Kidney (tissue), 22 donors: ENCODE measurements around the gene APLP2. TPM values are rescaled to one million over a fixed set of nuclear protein-coding genes. Genes with fewer than 3 reads are reported as not detected.
"Not testable (repeated sequence)": the region's sequence is repeated elsewhere in the genome, so short reads cannot be mapped to it uniquely, and the experiment has no call there.

ENCODE experiments used
- DNase-seq, 5 donors: peaks; one replicate each; pipeline ENCODE4 v3.0.0-alpha.2; 2013 to 2020
- FAIRE-seq: peaks from 2 replicates; lab custom pipeline; 2012; peaks lifted over from hg19 to GRCh38; lab: Jason Lieb, UNC
- H3K27ac ChIP-seq, 2 donors: one replicate each; pipeline ENCODE4 v1.7.0; 2013; ENCODE audit warnings: low read depth in 2 of 2, low read length in 2 of 2, inconsistent platforms in 1 of 2
- H3K27me3 ChIP-seq: one replicate; pipeline ENCODE4 v1.7.1; 2013; ENCODE audit warnings: low read length, inconsistent platforms; ENCODE audit not compliant: control insufficient read depth, insufficient read depth
- H3K36me3 ChIP-seq, 3 donors: one replicate each; pipeline versions ENCODE4 v1.7.0 to v1.7.1; 2013; ENCODE audit warnings: low read length in 3 of 3, control low read depth in 1 of 3, inconsistent platforms in 1 of 3; ENCODE audit not compliant: insufficient read depth in 3 of 3, control insufficient read depth in 2 of 3
- H3K4me1 ChIP-seq, 3 donors: one replicate each; pipeline versions ENCODE4 v1.7.0 to v1.7.1; 2013; ENCODE audit warnings: low read length in 3 of 3, inconsistent platforms in 1 of 3, low read depth in 1 of 3; ENCODE audit not compliant: control insufficient read depth in 2 of 3, insufficient read depth in 2 of 3
- H3K4me3 ChIP-seq, 3 donors: one replicate each; pipeline versions ENCODE4 v1.7.0 to v1.8.1; 2013; ENCODE audit warnings: low read length in 3 of 3, control low read depth in 1 of 3, inconsistent platforms in 1 of 3
- H3K9ac ChIP-seq, 3 donors: one replicate each; pipeline versions ENCODE4 v1.7.0 to v1.7.1; 2013; ENCODE audit warnings: low read length in 3 of 3, control low read depth in 1 of 3, inconsistent platforms in 1 of 3
- H3K9me3 ChIP-seq, 3 donors: one replicate each; pipeline versions ENCODE4 v1.7.0 to v1.7.1; 2013; ENCODE audit warnings: low read length in 3 of 3, control low read depth in 1 of 3, inconsistent platforms in 1 of 3; ENCODE audit not compliant: control insufficient read depth in 2 of 3, insufficient read depth in 1 of 3
- CTCF ChIP-seq: IDR thresholded peaks from 3 replicates; pipeline ENCODE4 v1.5.1; 2012; ENCODE audit warnings: mild to moderate bottlenecking, moderate library complexity, borderline replicate concordance; ENCODE audit not compliant: insufficient read depth; ENCODE audit errors: extremely low read depth
- intact Hi-C: fragments of 100-400 bp; cut with DNase I; formaldehyde crosslinking; loops from one replicate; pipeline ENCODE4 v1.11.1; 2022
- long read RNA-seq, 10 donors: library from polyadenylated mRNA in 1 of 10; unstranded in 1 of 10; transcript quantifications; one replicate each; pipeline ENCODE4 v2.0.0 and lab custom pipeline, GENCODE V29; 2021 to 2026
- polyA plus RNA-seq: library from polyadenylated mRNA; stranded (reverse); fragments of 350-450 nt; fragmentation: Illumina TruSeq; extraction: RNeasy Lipid Tissue Mini Kit (QIAGEN cat#74804); gene quantifications from one replicate; pipeline ENCODE4 v1.2.3, GENCODE V29; 2014; ENCODE audit warnings: low read depth, low replicate concordance; ENCODE audit not compliant: insufficient read depth
- total RNA-seq: library from RNA; stranded (reverse); fragmentation: NEBNext Ultra II Directional; extraction: Animal tissue kit (Norgen Biotek cat#: 25700); gene quantifications from one replicate; pipeline ENCODE4 v1.2.1, GENCODE V29; 2021
- donor health status: control.
- donor health status: control.
- donor health status: control.
- donor health status: control.
- donor health status: control.
- donor health status: DM: yes; HTN: yes; CAD: no.
- donor health status: Normal renal cell carcinoma (clear cell type).

The APLP2 gene
- total RNA-seq, result 502 TPM
- polyA plus RNA-seq, result 338 TPM
- long read RNA-seq, donor 1, partial matches to known transcripts, result 108 of 116 reads
- long read RNA-seq, donor 1, other reads (novel, unspliced or antisense), result 0 of 116 reads
- long read RNA-seq, donor 2, transcript APLP2-210 (16 exons, 2,530 nt), result major isoform, 14 of 139 reads
- long read RNA-seq, donor 2, transcript APLP2-203 (17 exons, 3,270 nt), result minor isoform, 7 of 139 reads
- long read RNA-seq, donor 2, transcript APLP2-215 (3 exons, 1,322 nt), result minor isoform, 7 of 139 reads
- long read RNA-seq, donor 2, partial matches to known transcripts, result 107 of 139 reads
- long read RNA-seq, donor 2, other reads (novel, unspliced or antisense), result 0 of 139 reads
- long read RNA-seq, donor 3, transcript APLP2-210 (16 exons, 2,530 nt), result major isoform, 23 of 419 reads
- long read RNA-seq, donor 3, transcript APLP2-203 (17 exons, 3,270 nt), result minor isoform, 15 of 419 reads
- long read RNA-seq, donor 3, transcript APLP2-207 (2 exons, 1,590 nt), result minor isoform, 5 of 419 reads
- long read RNA-seq, donor 3, transcript APLP2-215 (3 exons, 1,322 nt), result minor isoform, 5 of 419 reads
- long read RNA-seq, donor 3, partial matches to known transcripts, result 369 of 419 reads
- long read RNA-seq, donor 3, other reads (novel, unspliced or antisense), result 0 of 419 reads
- long read RNA-seq, donor 4, transcript APLP2-203 (17 exons, 3,270 nt), result minor isoform, 12 of 111 reads
- long read RNA-seq, donor 4, transcript APLP2-207 (2 exons, 1,590 nt), result minor isoform, 6 of 111 reads
- long read RNA-seq, donor 4, transcript APLP2-210 (16 exons, 2,530 nt), result major isoform, 29 of 111 reads
- long read RNA-seq, donor 4, partial matches to known transcripts, result 57 of 111 reads
- long read RNA-seq, donor 4, other reads (novel, unspliced or antisense), result 0 of 111 reads
- long read RNA-seq, donor 5, partial matches to known transcripts, result 8 of 10 reads
- long read RNA-seq, donor 5, other reads (novel, unspliced or antisense), result 0 of 10 reads
- long read RNA-seq, donor 6, partial matches to known transcripts, result 32 of 43 reads
- long read RNA-seq, donor 6, other reads (novel, unspliced or antisense), result 0 of 43 reads
- long read RNA-seq, donor 7, transcript APLP2-210 (16 exons, 2,530 nt), result major isoform, 146 of 367 reads
- long read RNA-seq, donor 7, transcript APLP2-203 (17 exons, 3,270 nt), result minor isoform, 65 of 367 reads
- long read RNA-seq, donor 7, partial matches to known transcripts, result 135 of 367 reads
- long read RNA-seq, donor 7, other reads (novel, unspliced or antisense), result 13 of 367 reads
- long read RNA-seq, donor 8, transcript APLP2-218 (2 exons, 584 nt), result major isoform, 6 of 109 reads
- long read RNA-seq, donor 8, transcript APLP2-207 (2 exons, 1,590 nt), result minor isoform, 5 of 109 reads
- long read RNA-seq, donor 8, partial matches to known transcripts, result 94 of 109 reads
- long read RNA-seq, donor 8, other reads (novel, unspliced or antisense), result 0 of 109 reads
- long read RNA-seq, donor 9, transcript APLP2-210 (16 exons, 2,530 nt), result major isoform, 6 of 78 reads
- long read RNA-seq, donor 9, transcript APLP2-218 (2 exons, 584 nt), result minor isoform, 5 of 78 reads
- long read RNA-seq, donor 9, transcript APLP2-207 (2 exons, 1,590 nt), result minor isoform, 5 of 78 reads
- long read RNA-seq, donor 9, partial matches to known transcripts, result 58 of 78 reads
- long read RNA-seq, donor 9, other reads (novel, unspliced or antisense), result 0 of 78 reads
- long read RNA-seq, donor 10, transcript APLP2-215 (3 exons, 1,322 nt), result minor isoform, 7 of 192 reads
- long read RNA-seq, donor 10, transcript APLP2-210 (16 exons, 2,530 nt), result major isoform, 9 of 192 reads
- long read RNA-seq, donor 10, partial matches to known transcripts, result 169 of 192 reads
- long read RNA-seq, donor 10, other reads (novel, unspliced or antisense), result 0 of 192 reads

GRCh38 chr11:130069659-130070108 lies at the start of gene APLP2:
Gene APLP2 (plus strand): TSS chr11:130069894. CDS start chr11:130069978, 84 bp downstream.
- intact Hi-C loops, result no loop called here
- peak; percentile 99 to 100 (median 99) for DNase-seq
- Histone ChIP-seq H3K9me3 (no peaks in the 10 kb centered on the region), H3K4me1 (peaks cover 0 to 11% (median 5%) of the 10 kb centered on the region in 3 donors), H3K27me3 (no peaks in the 10 kb centered on the region), H3K9ac (peak within 1 kb of the TSS; percentile 58 to 91 (median 88)), H3K36me3 (no peaks in the 10 kb centered on the region), H3K4me3 (peak within 1 kb of the TSS; percentile 67 to 79 (median 72)), H3K27ac (peak within 1 kb of the TSS; percentile 91 to 94)
- no peak for FAIRE-seq
- no peak for TF ChIP-seq CTCF

DNA sequence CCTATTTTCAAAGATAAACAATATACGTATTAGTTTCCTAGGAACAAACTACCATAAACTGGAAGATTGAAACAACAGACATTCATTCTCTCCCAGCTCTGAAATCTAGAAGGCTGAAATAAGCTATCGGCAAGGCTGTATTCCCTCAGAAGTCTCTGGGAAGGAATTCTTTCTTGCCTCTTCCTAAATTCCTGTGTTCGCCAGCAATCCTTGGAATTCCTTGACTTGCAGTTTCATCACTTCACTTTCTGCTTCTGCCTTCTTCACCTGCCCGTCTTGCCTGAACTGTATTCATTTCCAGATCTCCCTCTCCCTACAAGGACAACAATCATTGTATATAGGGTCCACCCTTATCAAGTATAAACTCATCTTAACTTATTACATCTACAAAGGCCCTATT lies 49.4 kb upstream of the APLP2 start:
- DNase-seq, result no peak
- H3K36me3 ChIP-seq, result no peaks in the 10 kb centered on the region
- H3K4me1 ChIP-seq, result peaks cover 0 to 2% (median 0%) of the 10 kb centered on the region in 3 donors
- H3K4me3 ChIP-seq, result no peak overlapping the region
- no peaks in the 10 kb centered on the region for H3K27me3 ChIP-seq
- intact Hi-C loops, result no loop called here
- no peak for TF ChIP-seq CTCF
- no peaks in the 10 kb centered on the region for H3K9me3 ChIP-seq
- no peak overlapping the region for H3K9ac ChIP-seq
- no peak overlapping the region for H3K27ac ChIP-seq
- no peak for FAIRE-seq

- H3K36me3 ChIP-seq, H3K4me1 ChIP-seq, H3K4me3 ChIP-seq, H3K9ac ChIP-seq, intact Hi-C loops, H3K9me3 ChIP-seq, FAIRE-seq, H3K27me3 ChIP-seq, H3K27ac ChIP-seq, DNase-seq: not testable (repeated sequence)
Measured at GRCh38 chr11:130021606-130022005, 48.1 kb upstream of the APLP2 start.
